HCT116 (cell line): ENCODE measurements around the gene TNRC6A. TPM values are rescaled to one million over a fixed set of nuclear protein-coding genes. Genes with fewer than 3 reads are reported as not detected.

Experiments used
- ATAC-seq: fragments of 200-7000 bp; cut with Tn5 transposase; 2 replicates; pipeline ENCODE4 v1.9.1; 2020; ENCODE audit warnings: mild to moderate bottlenecking, moderate library complexity
- BruUV-seq: library from RNA; stranded (reverse); fragments of 400-500 nt; replicated peaks from 2 replicates; lab custom pipeline; 2021; lab: Mats Ljungman, UMichigan
- CTCF ChIA-PET: fragments of 300-600 bp; sonication (Branson Sonifier 250); formaldehyde crosslinking; loops from one replicate; lab custom pipeline; 2021; ENCODE audit warnings: antibody characterized with exemption; lab: Charles Lee
- POLR2A ChIA-PET: fragments of 300-600, 350-600 bp; sonication (Branson Sonifier 250); formaldehyde crosslinking; loops from one replicate; lab custom pipeline; 2021; ENCODE audit warnings: antibody characterized with exemption; lab: Charles Lee
- RAD21 ChIA-PET, 2 experiments: fragments of 300-600 bp; sonication (Branson Sonifier 250); formaldehyde crosslinking; loops; one replicate each; lab custom pipeline; 2023; ENCODE audit warnings: low total read pairs in 2 of 2; ENCODE audit not compliant: uncharacterized antibody in 2 of 2, unreplicated experiment in 2 of 2, low non-redundant PET in 1 of 2; lab: Charles Lee
- DNase-seq: peaks from one replicate; pipeline ENCODE4 v3.0.0-alpha.2; 2010; ENCODE audit warnings: low read depth, low spot score
- H2AFZ ChIP-seq: fragments of 200-600 bp; shearing (Covaris generic), sonication (generic); 2 replicates; pipeline ENCODE4 v1.6.1; 2017; ENCODE audit warnings: low read depth, mixed run types, mixed read lengths, antibody characterized with exemption, low read length; ENCODE audit not compliant: poor library complexity, severe bottlenecking
- H3K27ac ChIP-seq: 2 replicates; pipeline ENCODE4 v1.5.1; 2012; ENCODE audit warnings: low read depth, low read length
- H3K27me3 ChIP-seq: fragments of 200-600 bp; sonication (generic); 2 replicates; pipeline ENCODE4 v1.6.1; 2016; ENCODE audit warnings: mixed run types, low read length, mixed read lengths; ENCODE audit not compliant: insufficient read depth
- H3K36me3 ChIP-seq, 2 experiments: fragments of 200-500 bp in 1 of 2; fragments of 200-600 bp in 1 of 2; sonication (Bioruptor generic) in 1 of 2; sonication (generic) in 1 of 2; 2 replicates each; pipeline versions ENCODE4 v1.5.1 to v1.6.1; 2014 to 2016; ENCODE audit warnings: low read length in 2 of 2, inconsistent platforms in 1 of 2, mixed read lengths in 1 of 2, mixed run types in 1 of 2; ENCODE audit not compliant: insufficient read depth in 2 of 2, control insufficient read depth in 1 of 2
- H3K4me1 ChIP-seq, 2 experiments: fragments of 200-600 bp in 1 of 2; sonication (generic) in 1 of 2; 2 replicates each; pipeline versions ENCODE4 v1.5.1 to v1.6.1; 2012 to 2017; ENCODE audit warnings: low read length in 2 of 2, inconsistent platforms in 1 of 2, mild to moderate bottlenecking in 1 of 2, mixed read lengths in 1 of 2, mixed run types in 1 of 2, moderate library complexity in 1 of 2; ENCODE audit not compliant: insufficient read depth in 2 of 2, control insufficient read depth in 1 of 2
- H3K4me2 ChIP-seq: fragments of 200-600 bp; sonication (generic); 2 replicates; pipeline ENCODE4 v1.6.1; 2017; ENCODE audit warnings: mixed run types, low read length, mixed read lengths
- H3K4me3 ChIP-seq, 2 experiments: fragments of 200-600 bp in 1 of 2; sonication (generic) in 1 of 2; replicated peaks in 1 of 2; 2 replicates each; pipeline ENCODE4 v1.5.1; 2011 to 2016; ENCODE audit warnings: low read length in 2 of 2, control low read depth in 1 of 2, low read depth in 1 of 2, mild to moderate bottlenecking in 1 of 2, mixed read lengths in 1 of 2, mixed run types in 1 of 2
- H3K79me2 ChIP-seq: fragments of 200-600 bp; sonication (generic); 2 replicates; pipeline ENCODE4 v1.6.1; 2017; ENCODE audit warnings: mild to moderate bottlenecking, mixed run types, low read length, moderate library complexity, mixed read lengths; ENCODE audit not compliant: insufficient read depth
- H3K9ac ChIP-seq: fragments of 200-600 bp; sonication (generic); 2 replicates; pipeline ENCODE4 v1.6.1; 2016; ENCODE audit warnings: low read length, mixed read lengths
- H3K9me2 ChIP-seq: fragments of 200-600 bp; sonication (generic), shearing (Covaris generic); 2 replicates; pipeline ENCODE4 v1.6.1; 2017; ENCODE audit warnings: mixed run types, mild to moderate bottlenecking, moderate library complexity; ENCODE audit not compliant: insufficient read depth
- H3K9me3 ChIP-seq, 2 experiments: fragments of 200-500 bp in 1 of 2; fragments of 200-600 bp in 1 of 2; sonication (Bioruptor generic) in 1 of 2; sonication (generic) in 1 of 2; 2 replicates each; pipeline ENCODE4 v1.6.1; 2014 to 2017; ENCODE audit warnings: low read length in 2 of 2, mixed read lengths in 2 of 2, inconsistent platforms in 1 of 2, low read depth in 1 of 2, mild to moderate bottlenecking in 1 of 2, mixed run types in 1 of 2, moderate library complexity in 1 of 2; ENCODE audit not compliant: control insufficient read depth in 1 of 2, insufficient read depth in 1 of 2
- H4K20me1 ChIP-seq: fragments of 200-600 bp; sonication (generic), shearing (Covaris generic); 2 replicates; pipeline ENCODE4 v1.6.1; 2017; ENCODE audit warnings: mixed run types, mild to moderate bottlenecking, moderate library complexity; ENCODE audit not compliant: insufficient read depth
- ATF3 ChIP-seq: IDR thresholded peaks from 2 replicates; pipeline ENCODE4 v1.6.1; 2012
- CBX3 ChIP-seq: IDR thresholded peaks from 2 replicates; pipeline ENCODE4 v1.6.1; 2012; ENCODE audit warnings: low read depth
- CEBPB ChIP-seq: IDR thresholded peaks from 2 replicates; pipeline ENCODE4 v1.6.1; 2012; ENCODE audit warnings: low read depth
- EGR1 ChIP-seq: IDR thresholded peaks from 2 replicates; pipeline ENCODE4 v1.6.1; 2012; ENCODE audit warnings: low read depth
- EZH2 ChIP-seq: fragments of 200-600 bp; sonication (generic); IDR thresholded peaks from 2 replicates; pipeline ENCODE4 v1.6.1; 2017; ENCODE audit warnings: antibody characterized with exemption, mixed run types
- EZH2phosphoT487 ChIP-seq: fragments of 200-600 bp; IDR thresholded peaks from 2 replicates; pipeline ENCODE4 v1.6.1; 2018; ENCODE audit warnings: antibody characterized with exemption, borderline replicate concordance
- FOSL1 ChIP-seq: IDR thresholded peaks from 2 replicates; pipeline ENCODE4 v1.6.1; 2012; ENCODE audit warnings: low read depth
- JUND ChIP-seq: IDR thresholded peaks from 2 replicates; pipeline ENCODE4 v1.6.1; 2012
- MAX ChIP-seq: IDR thresholded peaks from 2 replicates; pipeline ENCODE4 v1.6.1; 2012
- POLR2A ChIP-seq: IDR thresholded peaks from 2 replicates; pipeline ENCODE4 v1.7.0; 2011; ENCODE audit warnings: borderline replicate concordance; ENCODE audit not compliant: insufficient read depth, insufficient read length; ENCODE audit errors: extremely low read depth
- POLR2AphosphoS5 ChIP-seq: IDR thresholded peaks from 2 replicates; pipeline ENCODE4 v1.6.1; 2011; ENCODE audit warnings: mild to moderate bottlenecking, low read depth, low read length, moderate library complexity
- RAD21 ChIP-seq: IDR thresholded peaks from 2 replicates; pipeline ENCODE4 v1.6.1; 2012; ENCODE audit warnings: low read depth, mild to moderate bottlenecking
- REST ChIP-seq: IDR thresholded peaks from 2 replicates; pipeline ENCODE4 v1.6.1; 2012; ENCODE audit warnings: low read depth
- SRF ChIP-seq: IDR thresholded peaks from 2 replicates; pipeline ENCODE4 v1.6.1; 2012; ENCODE audit warnings: low read depth
- YY1 ChIP-seq: IDR thresholded peaks from 2 replicates; pipeline ENCODE4 v1.6.1; 2011; ENCODE audit warnings: low read length, low read depth, moderate library complexity, mild to moderate bottlenecking; ENCODE audit not compliant: insufficient replicate concordance; ENCODE audit errors: extremely low read depth
- ZBTB33 ChIP-seq: IDR thresholded peaks from 2 replicates; pipeline ENCODE4 v1.6.1; 2011; ENCODE audit warnings: mild to moderate bottlenecking, low read length, moderate library complexity; ENCODE audit not compliant: insufficient replicate concordance; ENCODE audit errors: extremely low read depth
- ZFX ChIP-seq: fragments of 450-650 bp; IDR thresholded peaks from 2 replicates; pipeline ENCODE4 v1.6.1; 2017
- ZNF274 ChIP-seq: fragments of 200-500 bp; sonication (Bioruptor generic); IDR thresholded peaks from 2 replicates; pipeline ENCODE4 v1.6.1; 2014; ENCODE audit warnings: mild to moderate bottlenecking, low read depth, low read length, inconsistent platforms
- intact Hi-C: fragments of 100-400 bp; cut with micrococcal nuclease; formaldehyde crosslinking; loops from 2 replicates; pipeline ENCODE4 v1.10.0; 2022
- total RNA-seq: library from RNA; stranded (reverse); gene quantifications from one replicate; pipeline ENCODE4 v1.2.1, GENCODE V29; 2021; ENCODE audit not compliant: unreplicated experiment

Gene TNRC6A
- total RNA-seq, 1 experiment from 2014 or later = 37.0 TPM

- Histone ChIP-seq H3K79me2 (peaks cover 77% of the 10 kb centered on the region), H3K9ac (no peak overlapping the region), H3K27me3 (no peaks in the 10 kb centered on the region), H3K4me2 (no peak overlapping the region), H3K9me2 (no peaks in the 10 kb centered on the region), H3K4me1 (no peaks in the 10 kb centered on the region), H3K27ac (no peak overlapping the region), H3K4me3 (no peak overlapping the region), H4K20me1 (peaks cover 13% of the 10 kb centered on the region; the same call in 1 of the 2 replicates)
- BruUV-seq = no TSS peak
- ATAC-seq = no peak
- CTCF ChIA-PET = no interaction called here
- intact Hi-C loops = no loop called here
- no peak for TF ChIP-seq CBX3
- TF ChIP-seq YY1 = no peak
- TF ChIP-seq EZH2 = no peak
- no peak for TF ChIP-seq ZBTB33
- TF ChIP-seq FOSL1 = no peak
- no peak for TF ChIP-seq CEBPB
- TF ChIP-seq POLR2A = no peak
- no peak for TF ChIP-seq POLR2AphosphoS5
- no peak for TF ChIP-seq ZFX
- no peak for TF ChIP-seq JUND
- TF ChIP-seq ZNF274 = no peak
- TF ChIP-seq RAD21 = no peak
- no peak for TF ChIP-seq EGR1
- TF ChIP-seq REST = no peak
- no peak for TF ChIP-seq ATF3
- no peak for TF ChIP-seq EZH2phosphoT487
- no peak for TF ChIP-seq SRF
- no peak for TF ChIP-seq MAX
- TF ChIP-seq, all 23 proteins: peak for 0
- Histone ChIP-seq H3K36me3 (peaks cover 0 to 9% of the 10 kb centered on the region in 2 experiments; a peak in 1 of 4 replicates), H2AFZ (no peak overlapping the region), H3K9me3 (no peaks in the 10 kb centered on the region)
- ChIA-PET RAD21 (no interaction called here), POLR2A (no interaction called here)
- no peak for DNase-seq
Measured at GRCh38 chr16:24771132-24771778, 41.8 kb downstream of the TNRC6A start.
